ENCODE data around the gene RBP3. TPM values are rescaled to one million over a fixed set of nuclear protein-coding genes. Genes with fewer than 3 reads are reported as not detected.

The RBP3 gene
- polyA plus RNA-seq, 3 donors: not detected

GRCh38 chr10:47348661-47349470 is 703 bp downstream of the RBP3 start:
- no peaks in the 10 kb centered on the region for H3K27me3 ChIP-seq (ENCODE audit: control insufficient read depth in 2 of 2, insufficient read depth in 2 of 2, low read length in 2 of 2)
- WGBS (ENCODE audit: insufficient coverage): 91% methylated on average over 26 of the region's 36 CpGs
- no peaks in the 10 kb centered on the region for H3K36me3 Mint-ChIP-seq
- H3K79me2 ChIP-seq (ENCODE audit: insufficient read depth, low read length): no peaks in the 10 kb centered on the region
- no peak for DNase-seq
- H2AFZ ChIP-seq (ENCODE audit: insufficient read depth, low read depth, low read length, poor library complexity, severe bottlenecking): no peak overlapping the region
- no peak overlapping the region for H3K4me3 Mint-ChIP-seq
- H3K9ac ChIP-seq (ENCODE audit: insufficient read depth, low read length, poor library complexity, severe bottlenecking): no peak overlapping the region
- no peak overlapping the region for H3K27ac Mint-ChIP-seq
- no peaks in the 10 kb centered on the region for H3K4me1 Mint-ChIP-seq
- TF ChIP-seq CTCF (IDR thresholded peaks at IDR 0.05): no peak
- no peaks in the 10 kb centered on the region for H3K36me3 ChIP-seq (replicated peaks in 1 of 2; ENCODE audit: control insufficient read depth in 1 of 2, insufficient read depth in 2 of 2, low read length in 2 of 2)
- no peaks in the 10 kb centered on the region for H3K9me3 ChIP-seq (replicated peaks in 1 of 2; ENCODE audit: control insufficient read depth in 1 of 2, insufficient read depth in 1 of 2, low read length in 2 of 2)
- H3K4me1 ChIP-seq (ENCODE audit: control insufficient read depth in 1 of 2, insufficient read depth in 2 of 2, low read length in 2 of 2): no peaks in the 10 kb centered on the region
- no peak overlapping the region for H3K27ac ChIP-seq (ENCODE audit: low read depth in 1 of 2, low read length in 2 of 2)
- H3K4me3 ChIP-seq (replicated peaks in 1 of 3; ENCODE audit: low read depth in 2 of 3, low read length in 3 of 3): no peak overlapping the region
- intact Hi-C loops (cut with micrococcal nuclease): no loop called here
- no peaks in the 10 kb centered on the region for H4K20me1 ChIP-seq (ENCODE audit: insufficient read depth, low read length)
- H3K27me3 Mint-ChIP-seq (ENCODE audit: low read depth in 3 of 3): peaks cover 0 to 6% (median 3%) of the 10 kb centered on the region in 3 donors
- H3K9me3 Mint-ChIP-seq: no peaks in the 10 kb centered on the region
- no peak overlapping the region for H3K4me2 ChIP-seq (replicated peaks; ENCODE audit: extremely low read depth, low read length, poor library complexity, severe bottlenecking)

GRCh38 chr10:47349516-47349915 is 1.4 kb downstream of the RBP3 start:
- H3K36me3 Mint-ChIP-seq: no peaks in the 10 kb centered on the region
- Histone ChIP-seq H3K9ac (ENCODE audit: insufficient read depth, low read length, poor library complexity, severe bottlenecking) (no peak overlapping the region), H3K79me2 (ENCODE audit: insufficient read depth, low read length) (no peaks in the 10 kb centered on the region), H3K4me2 (replicated peaks; ENCODE audit: extremely low read depth, low read length, poor library complexity, severe bottlenecking) (no peak overlapping the region), H3K36me3 (replicated peaks in 1 of 2; ENCODE audit: control insufficient read depth in 1 of 2, insufficient read depth in 2 of 2, low read length in 2 of 2) (no peaks in the 10 kb centered on the region), H3K27ac (ENCODE audit: low read depth in 1 of 2, low read length in 2 of 2) (no peak overlapping the region), H2AFZ (ENCODE audit: insufficient read depth, low read depth, low read length, poor library complexity, severe bottlenecking) (no peak overlapping the region), H3K4me1 (ENCODE audit: control insufficient read depth in 1 of 2, insufficient read depth in 2 of 2, low read length in 2 of 2) (no peaks in the 10 kb centered on the region), H4K20me1 (ENCODE audit: insufficient read depth, low read length) (no peaks in the 10 kb centered on the region), H3K27me3 (ENCODE audit: control insufficient read depth in 2 of 2, insufficient read depth in 2 of 2, low read length in 2 of 2) (no peaks in the 10 kb centered on the region), H3K9me3 (replicated peaks in 1 of 2; ENCODE audit: control insufficient read depth in 1 of 2, insufficient read depth in 1 of 2, low read length in 2 of 2) (no peaks in the 10 kb centered on the region), H3K4me3 (replicated peaks in 1 of 3; ENCODE audit: low read depth in 2 of 3, low read length in 3 of 3) (no peak overlapping the region)
- no peak for TF ChIP-seq CTCF (IDR thresholded peaks at IDR 0.05)
- no peak for DNase-seq
- H3K9me3 Mint-ChIP-seq: no peaks in the 10 kb centered on the region
- intact Hi-C loops (cut with micrococcal nuclease): no loop called here
- H3K27ac Mint-ChIP-seq: no peak overlapping the region
- no peaks in the 10 kb centered on the region for H3K4me1 Mint-ChIP-seq
- WGBS (ENCODE audit: insufficient coverage): 98% methylated on average over 22 of the region's 22 CpGs
- peaks cover 0 to 6% (median 3%) of the 10 kb centered on the region in 3 donors for H3K27me3 Mint-ChIP-seq (ENCODE audit: low read depth in 3 of 3)
- H3K4me3 Mint-ChIP-seq: no peak overlapping the region
